HG03159 (cell line): Measurements from ENCODE around the gene TRAK2.
"Not testable (repeated sequence)": the region's sequence is repeated elsewhere in the genome, so short reads cannot be mapped to it uniquely, and the experiment has no call there.

ENCODE experiments used
- ATAC-seq: cut with Tn5 transposase; IDR thresholded peaks from one replicate; pipeline ENCODE4 v1.9.1; 2021; ENCODE audit warnings: mild to moderate bottlenecking, moderate library complexity; ENCODE audit not compliant: unreplicated experiment

TRAK2 gene

GRCh38 chr2:201419057-201419635, 32.1 kb downstream of the TRAK2 start:
- no peak for ATAC-seq

DNA sequence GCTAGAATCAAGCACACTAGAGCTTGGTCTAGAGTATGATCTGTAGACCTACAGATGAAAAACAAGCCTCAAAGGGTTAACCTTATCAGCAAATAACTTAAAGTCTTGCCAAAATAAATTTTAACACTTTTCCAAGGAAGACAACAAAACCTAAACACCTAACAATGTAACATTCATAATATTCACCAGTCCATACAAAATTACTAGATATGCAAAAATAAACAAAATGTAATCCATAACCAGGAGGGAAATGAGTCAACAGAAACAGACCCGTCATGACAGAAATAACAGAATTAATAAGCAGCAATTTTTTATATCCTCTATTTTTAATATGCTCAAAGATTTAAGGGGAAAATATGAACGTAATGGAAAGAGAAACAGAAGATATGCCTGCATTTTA, 36.1 kb downstream of the TRAK2 start:
- no peak for ATAC-seq

GRCh38 chr2:201414099-201415023, 36.9 kb downstream of the TRAK2 start:
- no peak for ATAC-seq

- ATAC-seq: no peak
Measured at GRCh38 chr2:201413552-201413951, 37.7 kb downstream of the TRAK2 start.

DNA sequence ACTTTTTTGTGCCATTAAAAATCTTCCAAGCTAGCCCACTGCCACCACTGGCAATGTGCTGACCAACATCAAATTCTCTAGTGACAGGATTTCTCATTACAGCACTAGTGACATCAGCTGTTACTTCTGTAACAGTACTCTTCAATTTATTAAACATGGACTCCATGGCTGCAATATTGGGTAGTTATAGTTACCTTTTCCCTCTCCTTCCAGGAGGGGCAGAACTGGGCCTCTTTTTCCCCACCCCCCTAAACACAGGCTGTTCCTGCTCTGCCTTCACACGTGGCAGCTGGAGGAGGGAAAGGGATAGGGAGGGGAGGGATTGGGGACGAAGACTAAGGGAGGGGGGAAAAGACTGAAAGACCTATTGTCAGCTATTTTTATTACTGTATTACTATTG, 38.1 kb downstream of the TRAK2 start:
- ATAC-seq: no peak

GRCh38 chr2:201411421-201411820, 39.8 kb downstream of the TRAK2 start:
- ATAC-seq: no peak

- no peak for ATAC-seq
Measured at GRCh38 chr2:201408931-201409330, 42.3 kb downstream of the TRAK2 start.

DNA sequence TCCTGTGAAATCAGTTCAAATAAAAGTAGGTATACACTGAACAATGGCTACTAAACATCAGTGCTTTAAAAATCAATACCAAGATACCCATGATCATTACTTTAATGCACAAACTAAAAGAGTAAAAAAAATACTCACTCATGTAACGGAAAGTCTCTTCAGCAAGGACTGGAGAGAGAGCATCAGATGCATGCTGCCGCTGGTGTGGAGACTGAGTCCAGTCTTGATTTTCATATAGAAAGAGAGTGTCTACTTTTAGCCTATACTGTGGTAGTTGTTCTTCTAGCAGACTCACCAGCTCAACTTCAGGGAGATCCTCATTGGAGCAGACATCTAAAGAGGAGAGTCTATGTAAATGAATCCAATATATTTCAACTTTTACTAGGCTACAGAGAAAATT, 44.0 kb downstream of the TRAK2 start:
- ATAC-seq: no peak

DNA sequence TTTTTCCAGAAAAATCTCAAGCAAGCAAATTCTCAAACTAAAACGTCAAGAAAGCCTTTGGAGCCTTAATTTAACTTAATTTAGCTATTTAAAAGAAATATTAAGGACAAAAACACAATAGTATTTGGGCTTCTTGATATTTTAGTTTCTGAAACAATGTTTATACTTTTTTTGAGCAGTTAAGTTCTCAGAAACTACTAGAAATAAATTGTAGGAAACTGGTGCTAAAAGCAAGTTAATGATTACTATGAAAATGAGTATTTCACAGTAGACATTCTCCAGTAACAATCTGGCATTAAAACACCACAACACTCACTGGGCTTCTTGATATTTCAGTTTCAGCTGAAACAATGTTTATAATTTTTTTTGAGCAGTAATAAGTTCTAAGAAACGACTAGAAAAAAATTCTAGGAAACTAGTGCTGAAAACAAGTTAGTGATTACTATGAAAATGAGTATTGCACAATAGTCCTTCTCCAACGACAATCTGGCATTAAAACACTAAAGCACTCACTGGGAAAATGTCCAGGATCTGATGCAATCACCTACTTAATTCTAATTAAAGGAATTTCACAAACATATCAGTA, 45.1 kb downstream of the TRAK2 start:
- ATAC-seq: no peak

- no peak for ATAC-seq
Measured at GRCh38 chr2:201404699-201405280, 46.5 kb downstream of the TRAK2 start.

DNA sequence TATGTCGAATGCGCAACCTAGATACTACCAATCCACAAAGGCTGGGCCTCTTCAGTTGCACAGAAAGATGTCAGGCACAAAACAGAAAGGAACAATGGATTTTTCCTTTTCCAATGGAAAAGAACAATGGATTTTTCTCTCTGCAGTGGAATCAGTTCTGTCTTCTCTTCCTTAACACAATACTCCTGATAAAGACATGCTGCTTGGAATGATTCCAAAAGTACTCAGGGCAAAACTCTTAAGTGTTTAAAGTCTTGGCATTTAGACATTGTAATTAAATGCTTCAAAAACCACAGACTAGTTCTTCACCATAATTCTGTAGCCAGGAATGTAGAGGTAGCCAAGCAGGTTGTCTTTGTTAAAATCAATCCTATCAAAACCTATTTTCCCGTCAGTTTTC, 47.4 kb downstream of the TRAK2 start:
- ATAC-seq: no peak

DNA sequence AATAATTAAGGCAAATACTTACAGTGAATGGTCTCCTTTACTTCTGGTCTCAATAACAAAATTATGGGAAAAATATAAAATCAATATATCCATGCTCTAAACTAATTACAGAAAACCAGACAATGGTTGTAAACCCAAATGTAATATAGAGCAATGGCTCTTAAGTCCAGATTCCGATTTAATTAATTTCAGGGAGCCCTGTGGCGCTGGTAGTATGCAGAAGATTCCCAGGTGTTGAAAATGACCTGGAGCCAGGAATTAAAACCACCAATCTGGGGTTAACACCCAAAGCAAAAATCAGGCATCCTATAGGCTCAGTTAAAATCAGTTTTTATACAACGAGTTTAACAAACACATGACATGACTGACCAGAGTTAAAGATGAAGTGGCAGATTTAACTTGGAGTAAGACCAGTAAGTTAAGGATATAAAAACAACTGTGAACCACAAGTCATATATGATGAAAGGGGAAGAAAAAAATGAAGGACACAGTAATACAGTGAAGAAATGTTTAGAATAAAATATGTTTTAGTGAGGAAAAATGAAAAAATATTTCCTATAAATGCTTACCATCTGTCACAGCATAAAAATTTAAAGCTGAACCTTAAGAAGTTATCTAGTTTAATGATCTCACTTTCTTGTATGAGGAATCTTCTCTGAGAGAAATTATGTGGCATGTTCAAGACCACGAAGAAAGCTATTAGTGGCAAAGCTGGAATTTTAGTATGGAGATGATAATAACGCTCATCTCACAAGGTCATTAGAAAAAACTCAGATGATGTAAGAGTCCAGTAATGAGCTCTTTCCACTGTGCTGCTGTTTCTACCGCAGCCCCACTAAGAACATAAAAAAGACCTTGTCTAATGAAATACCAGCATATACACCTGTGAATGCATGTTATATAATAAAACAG, 48.4 kb downstream of the TRAK2 start:
- ATAC-seq: no peak

DNA sequence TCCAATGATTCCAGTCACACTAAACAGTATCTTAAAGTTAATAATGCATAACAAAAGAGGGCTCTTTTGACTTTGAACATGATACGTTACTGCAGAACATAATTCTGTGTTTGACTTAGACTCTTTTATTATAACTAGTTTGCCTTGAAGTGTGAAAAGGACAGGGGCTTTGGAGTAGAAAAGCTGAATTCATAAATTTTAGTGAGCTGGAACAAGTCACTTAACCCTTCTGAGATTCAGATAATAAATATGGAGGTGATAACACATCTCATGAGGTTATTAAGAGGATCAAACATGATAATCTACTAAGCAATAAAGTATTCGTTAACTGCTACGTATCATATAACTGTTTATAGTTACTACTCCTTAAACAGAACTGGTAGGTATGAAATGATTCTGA, 49.4 kb downstream of the TRAK2 start:
- ATAC-seq: no peak

GRCh38 chr2:201396595-201396994, 54.7 kb downstream of the TRAK2 start:
- ATAC-seq: no peak

DNA sequence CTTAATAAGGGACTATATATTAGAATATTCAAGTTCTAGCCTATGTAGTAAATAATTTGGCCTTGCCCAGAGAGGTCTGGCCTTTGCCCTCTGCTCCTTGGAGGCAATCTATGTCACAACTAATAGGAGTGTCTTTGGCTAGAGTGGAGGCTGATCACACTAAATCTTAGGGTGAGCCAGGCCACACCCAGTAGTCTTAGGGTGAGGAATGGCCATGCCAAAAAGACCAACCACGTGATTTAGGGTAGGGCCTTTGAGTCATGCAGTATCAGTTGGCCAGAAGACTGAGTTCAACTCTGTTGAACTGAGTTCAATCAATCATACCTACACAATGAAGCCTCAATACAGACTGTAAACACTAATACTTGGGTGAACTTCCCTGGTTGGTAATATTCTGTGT, 68.1 kb downstream of the TRAK2 start:
- ATAC-seq: no peak

- ATAC-seq: no peak
Measured at GRCh38 chr2:201378496-201379397, 72.5 kb downstream of the TRAK2 start.

GRCh38 chr2:201377218-201377617, 74.0 kb downstream of the TRAK2 start:
- ATAC-seq: no peak

DNA sequence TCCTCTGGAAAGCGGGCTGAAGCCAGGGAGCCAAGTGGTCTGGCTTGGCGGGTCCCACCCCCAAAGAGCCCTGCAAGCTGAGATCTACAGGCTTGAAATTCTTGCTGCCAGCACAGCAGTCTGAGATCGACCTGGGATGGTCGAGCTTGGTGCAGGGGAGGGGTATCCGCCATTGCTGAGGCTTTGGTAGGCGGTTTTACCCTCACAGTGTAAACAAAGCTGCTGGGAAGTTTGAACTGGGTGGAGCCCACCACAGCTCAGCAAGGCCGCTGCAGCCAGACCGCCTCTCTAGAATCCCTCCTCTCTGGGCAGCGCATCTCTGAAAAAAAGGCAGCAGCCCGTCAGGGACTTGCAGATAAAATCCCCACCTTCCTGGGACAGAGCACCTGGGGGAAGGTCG, 81.5 kb downstream of the TRAK2 start:
- no peak for ATAC-seq

DNA sequence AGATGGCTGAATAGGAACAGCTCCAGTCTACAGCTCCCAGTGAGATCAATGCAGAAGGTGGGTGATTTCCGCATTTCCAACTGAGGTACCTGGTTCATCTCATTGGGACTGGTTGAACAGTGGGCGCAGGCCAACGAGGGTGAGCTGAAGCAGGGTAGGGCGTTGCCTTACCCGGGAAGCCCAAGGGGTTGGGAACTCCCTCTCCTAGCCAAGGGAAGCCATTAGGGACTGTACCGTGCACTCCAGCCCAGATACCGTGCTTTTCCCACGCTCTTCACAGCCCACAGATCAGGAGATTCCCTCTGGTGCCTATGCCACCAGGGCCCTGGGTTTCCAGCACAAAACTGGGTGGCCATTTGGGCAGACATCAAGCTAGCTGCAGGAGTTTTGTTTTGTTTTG, 81.9 kb downstream of the TRAK2 start:
- not testable (repeated sequence) for ATAC-seq

- no peak for ATAC-seq
Measured at GRCh38 chr2:201366146-201366545, 85.1 kb downstream of the TRAK2 start.
